Body of pancreas (tissue), 4 donors: ENCODE data around the gene SYNJ1. TPM values are rescaled to one million over a fixed set of nuclear protein-coding genes. Genes with fewer than 3 reads are reported as not detected.
A peak's percentile ranks its signal among the peaks of the same experiment; 100 is the strongest.

Source experiments
- ATAC-seq: fragments of 150-250 bp; one replicate; pipeline ENCODE4 v1.9.1; 2016
- DNase-seq, 4 donors: peaks; one replicate each; pipeline ENCODE4 v3.0.0-alpha.2; 2019
- H3K27ac ChIP-seq, 4 donors: fragments of 200-600 bp; sonication (generic); 1 replicate in 3 of 4; 2 replicates in 1 of 4; pipeline versions ENCODE4 v1.5.1 to v1.6.1; 2016 to 2019; ENCODE audit warnings: mild to moderate bottlenecking in 1 of 4, mixed read lengths in 1 of 4, moderate library complexity in 1 of 4
- H3K27me3 ChIP-seq, 2 donors: fragments of 200-600 bp; sonication (generic); one replicate each; pipeline ENCODE4 v1.6.0; 2016; ENCODE audit warnings: mild to moderate bottlenecking in 1 of 2
- H3K36me3 ChIP-seq, 2 donors: fragments of 200-600 bp; sonication (generic); replicated peaks in 1 of 2; 2 replicates each; pipeline ENCODE4 v1.5.1; 2016; ENCODE audit warnings: low read depth in 2 of 2; ENCODE audit not compliant: insufficient read depth in 1 of 2
- H3K4me1 ChIP-seq: fragments of 200-600 bp; sonication (generic); one replicate; pipeline ENCODE4 v1.6.0; 2016
- H3K4me3 ChIP-seq, 2 donors: fragments of 200-600 bp; sonication (generic); 1 replicate in 1 of 2; 2 replicates in 1 of 2; pipeline ENCODE4 v1.5.1; 2016 to 2019
- H3K9me3 ChIP-seq, 3 donors: fragments of 200-600 bp; sonication (generic); 1 replicate in 2 of 3; 2 replicates in 1 of 3; pipeline ENCODE4 v1.5.1; 2016
- CTCF ChIP-seq, 7 experiments: fragments of 450-650 bp in 4 of 7; fragments of 200-600 bp in 3 of 7; sonication (generic) in 3 of 7; IDR thresholded peaks; one replicate each; pipeline ENCODE4 v1.5.1; 2016 to 2019; ENCODE audit warnings: antibody characterized with exemption in 7 of 7
- POLR2A ChIP-seq, 3 donors: fragments of 450-650 bp; IDR thresholded peaks; one replicate each; pipeline ENCODE4 v1.6.1; 2016; ENCODE audit warnings: antibody characterized with exemption in 3 of 3, mild to moderate bottlenecking in 2 of 3
- WGBS, 2 donors: methylation state at CpG; one replicate each; pipeline ENCODE4 v1.1.5; 2017; 5-methylcytosine and 5-hydroxymethylcytosine counted together
- intact Hi-C: fragments of 100-400 bp; cut with DNase I; formaldehyde crosslinking; loops from one replicate; pipeline ENCODE4 v1.15.1; 2023
- total RNA-seq, 2 donors: library from RNA; depleted of rRNA; stranded (reverse); fragments of >200 nt; gene quantifications; one replicate each; pipeline ENCODE4 v1.1.0, GENCODE V29; 2016

Gene SYNJ1
- total RNA-seq, 2 donors from 2014 or later, result 4.6 to 4.7 TPM

GRCh38 chr21:32658524-32658923 is 69.3 kb downstream of the SYNJ1 start:
- no peak for TF ChIP-seq POLR2A (IDR thresholded peaks at IDR 0.05)
- peaks cover 0 to 15% of the 10 kb centered on the region in 2 donors for H3K36me3 ChIP-seq
- WGBS, 2 donors, result 92 to 99% methylated on average over 5 to 9 of the region's 9 CpGs

GRCh38 chr21:32653326-32653901 is 74.4 kb downstream of the SYNJ1 start:
- H3K4me3 ChIP-seq, result no peak overlapping the region
- intact Hi-C loops, result loop anchor here (10.0 kb wide), 1 partner anchor 171 kb away; no protein-coding TSS in a partner anchor
- no peaks in the 10 kb centered on the region for H3K9me3 ChIP-seq
- no peaks in the 10 kb centered on the region for H3K27me3 ChIP-seq
- H3K27ac ChIP-seq, result no peak overlapping the region
- no peaks in the 10 kb centered on the region for H3K4me1 ChIP-seq
- 63 to 64% methylated on average over 2 of the region's 2 CpGs for WGBS, 2 donors
- peaks cover 0 to 15% of the 10 kb centered on the region in 2 donors for H3K36me3 ChIP-seq
- peak; percentile 76 for ATAC-seq
- peak in 3 of 4 donors; percentile 31 to 36 (median 32) for DNase-seq
- TF ChIP-seq CTCF (IDR thresholded peaks at IDR 0.05), result peak; percentile 21 to 75 (median 67)
- TF ChIP-seq POLR2A (IDR thresholded peaks at IDR 0.05), result no peak

More at GRCh38 chr21:32658524-32658923, 69.3 kb downstream of the SYNJ1 start:
- Histone ChIP-seq H3K27ac (no peak overlapping the region), H3K4me1 (no peaks in the 10 kb centered on the region), H3K9me3 (no peaks in the 10 kb centered on the region), H3K27me3 (no peaks in the 10 kb centered on the region), H3K4me3 (no peak overlapping the region)
- ATAC-seq (no peak), DNase-seq (no peak)
- intact Hi-C loops, result loop anchor here (10.0 kb wide), 1 partner anchor 166 kb away; no protein-coding TSS in a partner anchor

GRCh38 chr21:32648165-32648564 is 79.6 kb downstream of the SYNJ1 start:
- Histone ChIP-seq H3K9me3 (no peaks in the 10 kb centered on the region), H3K4me3 (no peak overlapping the region), H3K27ac (no peak overlapping the region), H3K4me1 (no peaks in the 10 kb centered on the region), H3K36me3 (peaks cover 0 to 11% of the 10 kb centered on the region in 2 donors), H3K27me3 (no peaks in the 10 kb centered on the region)
- intact Hi-C loops, result no loop called here
- TF ChIP-seq CTCF (IDR thresholded peaks at IDR 0.05) (no peak), POLR2A (IDR thresholded peaks at IDR 0.05) (no peak)
- DNase-seq (no peak), ATAC-seq (no peak)

GRCh38 chr21:32645261-32646182 is 82.3 kb downstream of the SYNJ1 start:
- Histone ChIP-seq H3K9me3 (no peaks in the 10 kb centered on the region), H3K4me3 (no peak overlapping the region), H3K27ac (no peak overlapping the region), H3K4me1 (no peaks in the 10 kb centered on the region), H3K36me3 (peaks cover 0 to 17% of the 10 kb centered on the region in 2 donors), H3K27me3 (no peaks in the 10 kb centered on the region)
- 83 to 89% methylated on average over 19 of the region's 19 CpGs for WGBS, 2 donors
- no peak for DNase-seq
- no peak for TF ChIP-seq POLR2A (IDR thresholded peaks at IDR 0.05)
- TF ChIP-seq CTCF (IDR thresholded peaks at IDR 0.05), result no peak
- intact Hi-C loops, result no loop called here
- no peak for ATAC-seq
